DMS 273 treated with DMSO at 0.1 percent for 48 hours (cell line): ENCODE measurements around the gene CZIB.
A peak's percentile ranks its signal among the peaks of the same experiment; 100 is the strongest.

Experiments
- DNase-seq: peaks from one replicate; lab custom pipeline; 2025; lab: John Stamatoyannopoulos, UW

CZIB gene

GRCh38 chr1:53220171-53220961, at the start of gene CZIB:
TSS of gene CZIB (minus strand) at chr1:53220634. CDS start at chr1:53220575, 59 bp downstream.
- DNase-seq: peak; percentile 83

DNA sequence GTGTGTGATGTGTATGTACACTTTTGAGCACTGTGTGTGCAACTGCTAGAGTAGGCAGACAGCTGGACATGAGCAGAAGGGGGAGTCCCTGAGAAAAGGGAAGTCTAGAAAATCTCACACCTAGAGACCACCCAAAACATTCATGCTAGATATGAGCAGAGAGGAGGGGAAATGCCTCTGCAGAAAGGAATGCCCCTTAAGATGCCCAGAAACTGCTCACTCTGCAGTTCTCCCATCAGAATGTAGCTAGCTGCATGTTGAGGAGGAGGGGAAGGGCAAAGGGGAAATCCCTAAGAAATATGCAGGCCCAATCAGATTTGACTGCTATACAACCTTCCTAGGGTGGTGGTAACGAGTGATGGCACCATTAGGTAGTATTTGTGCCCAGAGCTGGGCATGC, 49.7 kb upstream of the CZIB start:
- DNase-seq: no peak

- DNase-seq: no peak
These were observed 47.3 kb upstream of the CZIB start for GRCh38 chr1:53267761-53268160.

- DNase-seq: no peak
These were observed 45.6 kb upstream of the CZIB start for GRCh38 chr1:53266038-53266437.

- DNase-seq: no peak
These were observed 45.1 kb upstream of the CZIB start for GRCh38 chr1:53265581-53265980.

DNA sequence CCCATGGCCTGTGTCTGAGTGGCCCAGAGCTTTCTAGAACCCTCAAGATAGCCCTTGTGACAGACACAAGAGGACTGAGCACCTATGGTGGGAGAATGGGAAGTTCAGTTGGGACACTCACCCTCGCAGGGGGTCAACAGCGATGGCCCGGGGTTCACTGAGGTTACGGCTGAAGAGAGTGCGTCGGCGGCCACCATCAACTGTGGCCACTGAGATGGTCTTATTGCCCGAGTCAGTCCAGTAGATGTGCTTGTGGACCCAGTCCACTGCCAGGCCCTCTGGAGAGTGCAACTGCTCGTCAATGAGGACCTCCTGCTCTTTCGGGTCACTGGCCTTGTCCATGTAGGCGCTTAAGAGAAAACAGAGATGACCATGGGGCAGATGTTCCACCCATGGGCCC, 43.6 kb upstream of the CZIB start:
- no peak for DNase-seq

- no peak for DNase-seq
These were observed 41.6 kb upstream of the CZIB start for GRCh38 chr1:53262000-53262399.

- no peak for DNase-seq
These were observed 40.3 kb upstream of the CZIB start for GRCh38 chr1:53260631-53261247.

DNA sequence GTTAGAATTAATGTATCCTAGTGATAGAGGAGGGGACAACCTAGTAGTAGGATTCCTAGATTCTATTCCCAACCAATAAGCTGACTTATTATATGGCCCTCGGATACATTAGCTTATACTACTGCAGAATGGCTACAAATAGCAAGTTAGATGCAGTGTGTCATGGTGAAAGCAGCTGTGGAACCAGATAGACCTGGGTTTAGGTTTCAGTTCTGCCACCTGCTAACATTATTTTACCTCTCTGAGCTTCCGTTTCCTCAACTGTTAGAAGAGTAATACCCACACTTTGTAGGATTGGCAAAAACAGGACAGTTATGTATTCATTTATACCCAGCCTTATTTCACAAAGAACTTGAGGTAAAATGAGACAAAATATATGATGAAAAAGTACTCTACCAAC, 39.5 kb upstream of the CZIB start:
- no peak for DNase-seq

GRCh38 chr1:53258216-53258615, 37.8 kb upstream of the CZIB start:
- no peak for DNase-seq

DNA sequence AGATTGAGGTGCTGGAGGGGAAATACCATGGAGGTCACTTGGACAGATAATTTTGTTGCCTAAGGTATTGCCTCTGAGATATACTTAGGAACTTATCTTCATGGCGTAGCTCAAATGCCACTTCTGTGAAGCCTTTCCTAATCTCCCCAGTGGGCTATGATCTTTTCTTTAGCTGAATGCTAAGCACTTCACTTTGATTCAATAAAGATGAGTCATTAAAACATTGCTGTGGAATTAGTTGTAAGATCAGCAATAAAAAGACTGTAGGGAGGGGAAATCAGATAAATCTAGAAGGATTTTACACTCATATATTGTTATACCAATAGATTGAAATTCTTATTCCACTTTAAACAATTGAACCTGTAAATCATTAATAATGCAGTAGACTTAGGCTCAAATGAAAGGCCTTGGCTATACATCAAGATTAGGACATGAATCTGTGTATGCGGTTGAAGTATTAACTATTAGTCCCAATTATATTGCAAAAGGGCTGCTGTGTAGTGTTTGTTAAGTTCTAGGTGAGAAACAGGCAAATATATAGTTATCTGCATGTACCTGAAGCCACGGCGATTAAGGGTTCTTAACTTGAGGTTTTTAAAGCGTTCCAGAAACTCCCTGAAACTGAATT, 37.1 kb upstream of the CZIB start:
- DNase-seq: no peak

DNA sequence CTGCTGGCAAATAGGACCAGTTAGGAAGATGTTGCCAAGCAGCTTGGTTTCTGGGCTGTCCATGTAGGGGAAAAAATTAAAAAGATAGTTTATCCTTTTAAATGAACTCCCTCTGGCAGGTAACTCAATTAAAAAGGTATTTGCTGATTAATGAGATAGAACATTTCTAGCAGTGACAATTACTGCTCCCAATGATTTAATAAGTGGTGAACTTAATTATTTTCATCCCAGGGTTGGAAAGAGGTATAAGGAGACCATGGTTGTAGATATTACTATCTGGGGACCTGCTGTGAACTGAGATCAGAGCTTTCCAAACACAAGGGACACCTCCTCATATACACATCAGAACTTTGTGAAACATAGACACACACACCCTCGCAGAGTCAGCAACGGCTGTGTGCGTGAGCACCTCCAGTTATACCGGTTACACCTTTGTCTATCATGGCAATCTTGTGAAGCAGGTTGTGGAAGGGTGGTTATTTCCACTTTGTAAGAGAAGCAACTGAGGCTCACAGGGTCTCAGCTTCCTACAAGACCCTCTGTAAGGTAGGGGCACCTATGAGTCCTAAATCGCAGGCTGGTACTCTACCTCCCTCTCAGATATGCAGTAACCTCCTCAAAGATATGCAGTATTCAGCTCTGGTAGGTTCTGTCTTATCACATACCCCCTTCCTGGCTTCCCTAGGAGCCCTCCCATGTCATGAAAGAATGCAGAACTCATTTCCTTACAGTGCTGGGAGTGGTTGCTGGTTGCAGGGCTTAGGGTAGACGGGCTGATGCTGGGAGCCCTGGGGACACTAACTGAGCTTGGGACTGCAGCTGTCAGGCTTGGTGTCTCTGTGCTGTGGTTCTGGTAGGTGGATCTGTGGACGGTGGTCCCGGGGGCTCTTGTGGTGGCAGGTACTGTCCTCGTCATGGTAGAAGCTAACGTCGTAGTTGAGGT, 36.3 kb upstream of the CZIB start:
- no peak for DNase-seq

DNA sequence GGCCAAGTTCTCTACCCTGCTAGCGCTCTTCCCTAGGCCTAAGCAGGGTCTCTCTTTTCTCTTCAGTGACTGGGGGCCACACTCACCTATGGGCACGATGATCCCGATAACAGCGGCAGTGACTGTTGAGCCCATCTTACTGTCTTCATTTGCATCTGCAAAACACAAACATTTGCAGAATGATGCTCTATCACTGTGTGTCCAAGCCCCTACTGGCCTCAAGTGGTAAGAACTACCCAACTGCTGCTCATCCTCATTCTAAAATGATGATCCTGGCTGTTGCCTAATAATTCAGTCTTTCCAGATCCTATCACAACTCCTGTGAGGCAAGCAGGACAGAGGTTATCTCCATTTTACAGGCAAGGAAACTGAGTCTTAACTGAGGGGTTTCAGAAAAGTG, 34.6 kb upstream of the CZIB start:
- no peak for DNase-seq

- DNase-seq: no peak
These were observed 33.7 kb upstream of the CZIB start for GRCh38 chr1:53254011-53254640.

GRCh38 chr1:53250325-53250724, 29.9 kb upstream of the CZIB start:
- no peak for DNase-seq

DNA sequence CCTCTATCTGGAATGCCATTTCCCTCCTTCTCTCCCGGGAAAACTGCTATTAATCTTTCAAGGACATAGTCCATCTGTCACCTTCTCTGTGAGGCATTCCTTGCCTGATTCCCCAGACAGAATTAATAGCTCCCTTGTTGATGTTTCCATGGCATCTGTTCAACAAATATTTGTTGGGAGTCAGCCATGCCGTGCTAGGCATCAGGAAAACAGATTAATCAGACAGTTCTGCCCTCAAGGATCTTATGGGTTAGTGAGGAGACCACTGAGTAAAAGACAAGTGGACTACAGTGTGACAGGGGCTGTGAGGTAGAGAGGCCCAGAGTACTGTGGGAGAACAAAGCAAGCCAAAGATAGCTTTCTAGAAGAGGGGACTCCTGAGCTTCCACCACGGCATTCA, 29.3 kb upstream of the CZIB start:
- DNase-seq: peak; percentile 52

DNA sequence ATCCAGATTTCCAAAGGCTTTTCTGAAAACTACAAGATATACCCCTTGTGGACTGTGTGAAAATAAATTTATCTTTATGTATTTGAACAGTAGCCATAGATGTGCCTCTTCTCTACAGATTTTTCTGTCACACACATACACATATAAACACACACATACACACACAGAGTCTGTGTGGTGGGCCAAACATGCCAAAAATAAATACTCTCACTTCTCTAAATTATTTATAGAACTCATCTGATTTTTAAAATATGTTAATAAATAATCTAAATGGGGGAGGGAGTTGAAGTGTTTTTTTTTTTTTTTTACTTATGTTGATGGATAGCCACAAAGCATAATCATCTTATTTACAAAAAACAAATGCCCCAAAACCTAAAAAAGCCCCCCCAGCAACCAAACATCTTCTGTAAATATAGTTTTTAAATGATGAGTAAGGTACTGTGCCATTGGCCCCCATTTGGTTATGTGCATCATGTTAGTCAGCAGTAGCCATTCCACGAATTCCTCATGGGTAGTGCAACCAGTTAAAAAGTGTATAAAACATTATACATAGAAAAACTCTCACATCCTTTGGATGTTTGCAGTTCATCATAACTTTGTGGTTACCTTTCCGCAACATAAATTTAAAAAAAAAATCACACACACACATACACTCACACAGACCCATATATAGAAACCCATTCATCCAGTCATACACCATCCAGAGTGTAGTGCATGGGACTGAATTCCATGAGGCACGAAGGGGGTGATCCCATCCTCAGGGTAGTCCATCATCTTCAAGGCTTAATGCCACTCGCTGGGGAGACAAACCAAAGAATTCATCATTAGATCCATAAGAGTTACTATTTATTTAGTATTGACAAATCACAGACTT, 26.1 kb upstream of the CZIB start:
- no peak for DNase-seq

DNA sequence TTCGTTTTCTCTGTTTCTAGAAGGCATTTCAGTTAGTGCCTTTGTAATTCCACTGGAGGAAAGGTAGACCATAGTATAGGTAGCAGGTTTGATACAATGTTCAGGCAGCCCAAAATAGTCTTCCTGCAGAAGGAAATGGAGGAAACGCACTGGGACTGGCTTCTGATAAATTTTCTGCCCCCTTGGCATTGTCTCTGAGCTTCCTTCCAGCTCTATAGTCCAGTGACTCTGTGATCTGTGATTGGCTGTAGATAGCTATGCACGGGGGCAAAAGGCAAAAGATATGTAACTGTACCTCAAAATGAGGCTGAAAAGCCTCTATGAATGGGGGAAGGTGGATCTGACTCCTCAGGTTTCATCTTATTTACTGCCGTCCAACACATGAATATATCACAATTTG, 23.7 kb upstream of the CZIB start:
- DNase-seq: no peak

GRCh38 chr1:53242381-53242780, 21.9 kb upstream of the CZIB start:
- no peak for DNase-seq

DNA sequence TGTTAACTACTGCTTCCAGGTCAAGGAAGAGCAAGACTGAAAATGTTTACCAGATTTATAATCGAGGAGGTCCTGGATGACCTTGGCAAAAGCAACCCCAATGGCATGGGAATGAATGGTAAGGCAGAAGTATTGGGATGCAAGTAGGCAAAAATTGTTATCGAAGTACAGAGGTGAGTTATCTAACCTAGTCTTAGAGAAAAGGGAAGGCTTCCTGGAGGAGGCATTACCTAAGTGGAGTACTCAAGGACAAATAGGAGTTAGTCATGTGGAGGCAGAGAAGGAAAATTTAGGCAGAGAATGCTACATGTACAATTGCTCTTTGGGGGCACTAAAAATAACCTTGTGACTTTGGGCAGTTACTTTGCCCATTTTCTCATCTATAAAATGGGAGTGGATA, 21.4 kb upstream of the CZIB start:
- no peak for DNase-seq
